IPS-11a (cell line): ENCODE measurements around the gene RAPGEF4.
"Not testable (repeated sequence)": the region's sequence is repeated elsewhere in the genome, so short reads cannot be mapped to it uniquely, and the experiment has no call there.

ENCODE experiments used
- H3K4me3 ChIP-seq: one replicate; pipeline ENCODE4 v1.5.1; 2013; ENCODE audit warnings: low read depth, low read length, control low read depth

Gene RAPGEF4

GRCh38 chr2:173090276-173090877 is 354.7 kb downstream of the RAPGEF4 start:
- no peak overlapping the region for H3K4me3 ChIP-seq

GRCh38 chr2:173090973-173091660 is 355.5 kb downstream of the RAPGEF4 start:
- no peak overlapping the region for H3K4me3 ChIP-seq

GRCh38 chr2:173091910-173092309 is 356.3 kb downstream of the RAPGEF4 start:
- H3K4me3 ChIP-seq, result no peak overlapping the region

GRCh38 chr2:173092844-173093402 is 357.3 kb downstream of the RAPGEF4 start:
- no peak overlapping the region for H3K4me3 ChIP-seq

- not testable (repeated sequence) for H3K4me3 ChIP-seq
These were observed 358.0 kb downstream of the RAPGEF4 start for GRCh38 chr2:173093617-173094016.

- H3K4me3 ChIP-seq, result no peak overlapping the region
These were observed 359.1 kb downstream of the RAPGEF4 start for GRCh38 chr2:173094731-173095130.

- no peak overlapping the region for H3K4me3 ChIP-seq
These were observed 359.7 kb downstream of the RAPGEF4 start for GRCh38 chr2:173095356-173095755.

GRCh38 chr2:173099271-173099670 is 363.6 kb downstream of the RAPGEF4 start:
- H3K4me3 ChIP-seq, result no peak overlapping the region

GRCh38 chr2:173099804-173100203 is 364.2 kb downstream of the RAPGEF4 start:
- no peak overlapping the region for H3K4me3 ChIP-seq

GRCh38 chr2:173101687-173102086 is 366.0 kb downstream of the RAPGEF4 start:
- H3K4me3 ChIP-seq, result no peak overlapping the region
